Glutamatergic neuron (in vitro differentiated cells): ENCODE results near the gene FTCD. TPM values are rescaled to one million over a fixed set of nuclear protein-coding genes. Genes with fewer than 3 reads are reported as not detected.

Source experiments
- DNase-seq: peaks from one replicate; pipeline ENCODE4 v3.0.0; 2022
- H3K27ac Mint-ChIP-seq: one replicate; pipeline ENCODE4 v1.8.0; 2020; ENCODE audit warnings: mild to moderate bottlenecking, mixed read lengths, inconsistent platforms; ENCODE audit not compliant: unreplicated experiment
- H3K27me3 Mint-ChIP-seq: one replicate; pipeline ENCODE4 v1.8.0; 2020; ENCODE audit warnings: mild to moderate bottlenecking, moderate library complexity, mixed read lengths, inconsistent platforms; ENCODE audit not compliant: unreplicated experiment
- H3K36me3 Mint-ChIP-seq: one replicate; pipeline ENCODE4 v1.8.0; 2020; ENCODE audit warnings: mild to moderate bottlenecking, mixed read lengths, inconsistent platforms; ENCODE audit not compliant: unreplicated experiment
- H3K4me1 Mint-ChIP-seq: one replicate; pipeline ENCODE4 v1.8.0; 2020; ENCODE audit warnings: mild to moderate bottlenecking, low read depth, mixed read lengths, inconsistent platforms; ENCODE audit not compliant: unreplicated experiment
- H3K4me3 Mint-ChIP-seq: one replicate; pipeline ENCODE4 v1.8.0; 2020; ENCODE audit warnings: mild to moderate bottlenecking, mixed read lengths, inconsistent platforms; ENCODE audit not compliant: unreplicated experiment
- H3K9me3 Mint-ChIP-seq: one replicate; pipeline ENCODE4 v1.8.0; 2020; ENCODE audit warnings: mild to moderate bottlenecking, moderate library complexity, mixed read lengths, inconsistent platforms; ENCODE audit not compliant: unreplicated experiment
- total RNA-seq: library from RNA; stranded (reverse); fragmentation: NEBNext Ultra II Directional; extraction: Animal tissue kit (Norgen Biotek cat#: 25700); gene quantifications from one replicate; pipeline ENCODE4 v1.2.1, GENCODE V29; 2021; ENCODE audit not compliant: unreplicated experiment
- TF ChIP-seq, protein P1 (sequence below): fragments of 200-600 bp; sonication (generic); IDR thresholded peaks from one replicate; pipeline ENCODE4 v1.5.0; 2021; ENCODE audit not compliant: partially characterized antibody, unreplicated experiment

FTCD gene
- total RNA-seq, 1 donor from 2014 or later = 13.4 TPM

- no peak overlapping the region for H3K27ac Mint-ChIP-seq
- DNase-seq = no peak
- H3K4me3 Mint-ChIP-seq = no peak overlapping the region
- peaks cover 4% of the 10 kb centered on the region for H3K36me3 Mint-ChIP-seq
- peaks cover 7% of the 10 kb centered on the region for H3K9me3 Mint-ChIP-seq
- TF ChIP-seq, protein P1, sequence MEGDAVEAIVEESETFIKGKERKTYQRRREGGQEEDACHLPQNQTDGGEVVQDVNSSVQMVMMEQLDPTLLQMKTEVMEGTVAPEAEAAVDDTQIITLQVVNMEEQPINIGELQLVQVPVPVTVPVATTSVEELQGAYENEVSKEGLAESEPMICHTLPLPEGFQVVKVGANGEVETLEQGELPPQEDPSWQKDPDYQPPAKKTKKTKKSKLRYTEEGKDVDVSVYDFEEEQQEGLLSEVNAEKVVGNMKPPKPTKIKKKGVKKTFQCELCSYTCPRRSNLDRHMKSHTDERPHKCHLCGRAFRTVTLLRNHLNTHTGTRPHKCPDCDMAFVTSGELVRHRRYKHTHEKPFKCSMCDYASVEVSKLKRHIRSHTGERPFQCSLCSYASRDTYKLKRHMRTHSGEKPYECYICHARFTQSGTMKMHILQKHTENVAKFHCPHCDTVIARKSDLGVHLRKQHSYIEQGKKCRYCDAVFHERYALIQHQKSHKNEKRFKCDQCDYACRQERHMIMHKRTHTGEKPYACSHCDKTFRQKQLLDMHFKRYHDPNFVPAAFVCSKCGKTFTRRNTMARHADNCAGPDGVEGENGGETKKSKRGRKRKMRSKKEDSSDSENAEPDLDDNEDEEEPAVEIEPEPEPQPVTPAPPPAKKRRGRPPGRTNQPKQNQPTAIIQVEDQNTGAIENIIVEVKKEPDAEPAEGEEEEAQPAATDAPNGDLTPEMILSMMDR = no peak
- peaks cover 4% of the 10 kb centered on the region for H3K4me1 Mint-ChIP-seq
- peaks cover 17% of the 10 kb centered on the region for H3K27me3 Mint-ChIP-seq
Observed at GRCh38 chr21:46138383-46138970, 16.9 kb downstream of the FTCD start.

- Mint-ChIP-seq H3K4me3 (no peak overlapping the region), H3K27ac (no peak overlapping the region), H3K9me3 (peaks cover 7% of the 10 kb centered on the region), H3K4me1 (peaks cover 4% of the 10 kb centered on the region), H3K27me3 (peaks cover 17% of the 10 kb centered on the region), H3K36me3 (peaks cover 4% of the 10 kb centered on the region)
- DNase-seq = no peak
- TF ChIP-seq, protein P1 = no peak
Observed at GRCh38 chr21:46137908-46138307, 17.5 kb downstream of the FTCD start.

- Mint-ChIP-seq H3K27me3 (peaks cover 15% of the 10 kb centered on the region), H3K9me3 (peaks cover 7% of the 10 kb centered on the region), H3K27ac (no peak overlapping the region), H3K36me3 (peaks cover 4% of the 10 kb centered on the region), H3K4me3 (no peak overlapping the region), H3K4me1 (peaks cover 4% of the 10 kb centered on the region)
- DNase-seq = no peak
- TF ChIP-seq, protein P1 = no peak
Observed at GRCh38 chr21:46136739-46137349, 18.5 kb downstream of the FTCD start.

- peaks cover 7% of the 10 kb centered on the region for H3K9me3 Mint-ChIP-seq
- peaks cover 4% of the 10 kb centered on the region for H3K4me1 Mint-ChIP-seq
- H3K27me3 Mint-ChIP-seq = peaks cover 15% of the 10 kb centered on the region
- no peak overlapping the region for H3K27ac Mint-ChIP-seq
- no peak overlapping the region for H3K4me3 Mint-ChIP-seq
- no peak for DNase-seq
- TF ChIP-seq, protein P1 = no peak
- peaks cover 4% of the 10 kb centered on the region for H3K36me3 Mint-ChIP-seq
Observed at GRCh38 chr21:46135782-46136395, 19.5 kb downstream of the FTCD start.
